ENCODE measurements around the gene PPP6R3. TPM values are rescaled to one million over a fixed set of nuclear protein-coding genes. Genes with fewer than 3 reads are reported as not detected.

Gene PPP6R3
- total RNA-seq, 1 experiment from 2014 or later = 129 TPM

- peak in 1 of 2 experiments; percentile 19 for DNase-seq
- H3K4me1 ChIP-seq (replicated peaks; ENCODE audit: insufficient read depth) = no peaks in the 10 kb centered on the region
- no peak overlapping the region for H2AFZ ChIP-seq
- POLR2A ChIA-PET (ENCODE audit: unreplicated experiment) = no interaction called here
- no peak overlapping the region for H3K27ac ChIP-seq
- no peaks in the 10 kb centered on the region for H3K9me2 ChIP-seq (ENCODE audit: insufficient read depth)
- no peaks in the 10 kb centered on the region for H3F3A ChIP-seq (ENCODE audit: insufficient read depth, low read depth)
- no peak overlapping the region for H3K4me2 ChIP-seq
- CTCF ChIA-PET = no interaction called here
- H4K20me1 ChIP-seq (ENCODE audit: insufficient read depth) = no peaks in the 10 kb centered on the region
- no peaks in the 10 kb centered on the region for H3K79me2 ChIP-seq (ENCODE audit: low read depth)
- no peaks in the 10 kb centered on the region for H3K9me3 ChIP-seq (ENCODE audit: insufficient read depth, low read depth)
- intact Hi-C loops (cut with micrococcal nuclease; ENCODE audit: unreplicated experiment) = no loop called here
- no peak for TF ChIP-seq CTCF (conservative IDR thresholded peaks at IDR 0.05)
- TF ChIP-seq EZH2 (IDR thresholded peaks at IDR 0.05; ENCODE audit: low read depth) = no peak
- no TSS peak for BruUV-seq (replicated peaks)
- peaks cover 91% of the 10 kb centered on the region for H3K27me3 ChIP-seq (ENCODE audit: insufficient read depth, low read depth)
- H3K4me3 ChIP-seq = no peak overlapping the region
- no peaks in the 10 kb centered on the region for H3K36me3 ChIP-seq (ENCODE audit: low read depth)
Observed at GRCh38 chr11:68661697-68662603, 201.4 kb downstream of the PPP6R3 start.

- TF ChIP-seq EZH2 (IDR thresholded peaks at IDR 0.05; ENCODE audit: low read depth) (no peak), CTCF (conservative IDR thresholded peaks at IDR 0.05) (no peak)
- intact Hi-C loops (cut with micrococcal nuclease; ENCODE audit: unreplicated experiment) = no loop called here
- Histone ChIP-seq H3K36me3 (ENCODE audit: low read depth) (no peaks in the 10 kb centered on the region), H4K20me1 (ENCODE audit: insufficient read depth) (no peaks in the 10 kb centered on the region), H3K4me1 (replicated peaks; ENCODE audit: insufficient read depth) (no peaks in the 10 kb centered on the region), H3K4me3 (no peak overlapping the region), H3K9me2 (ENCODE audit: insufficient read depth) (no peaks in the 10 kb centered on the region), H3F3A (ENCODE audit: insufficient read depth, low read depth) (0 out of 2 replicates have a peak, but pooled peaks cover 8% of the 10 kb centered on the region), H2AFZ (no peak overlapping the region), H3K27ac (no peak overlapping the region), H3K9me3 (ENCODE audit: insufficient read depth, low read depth) (no peaks in the 10 kb centered on the region), H3K4me2 (no peak overlapping the region), H3K79me2 (ENCODE audit: low read depth) (no peaks in the 10 kb centered on the region), H3K27me3 (ENCODE audit: insufficient read depth, low read depth) (peaks cover 80% of the 10 kb centered on the region)
- CTCF ChIA-PET = no interaction called here
- POLR2A ChIA-PET (ENCODE audit: unreplicated experiment) = no interaction called here
- DNase-seq = no peak
- BruUV-seq (replicated peaks) = no TSS peak
Observed at GRCh38 chr11:68663482-68664010, 203.0 kb downstream of the PPP6R3 start.

- ChIA-PET POLR2A (ENCODE audit: unreplicated experiment) (no interaction called here), CTCF (no interaction called here)
- TF ChIP-seq EZH2 (IDR thresholded peaks at IDR 0.05; ENCODE audit: low read depth) (no peak), CTCF (conservative IDR thresholded peaks at IDR 0.05) (no peak)
- Histone ChIP-seq H3K36me3 (ENCODE audit: low read depth) (no peaks in the 10 kb centered on the region), H3K27ac (no peak overlapping the region), H3K9me2 (ENCODE audit: insufficient read depth) (no peaks in the 10 kb centered on the region), H3K4me3 (no peak overlapping the region), H3K79me2 (ENCODE audit: low read depth) (no peaks in the 10 kb centered on the region), H3K4me1 (replicated peaks; ENCODE audit: insufficient read depth) (no peaks in the 10 kb centered on the region), H3K4me2 (no peak overlapping the region), H4K20me1 (ENCODE audit: insufficient read depth) (no peaks in the 10 kb centered on the region), H3F3A (ENCODE audit: insufficient read depth, low read depth) (0 out of 2 replicates have a peak, but pooled peaks cover 8% of the 10 kb centered on the region), H3K9me3 (ENCODE audit: insufficient read depth, low read depth) (no peaks in the 10 kb centered on the region), H2AFZ (no peak overlapping the region), H3K27me3 (ENCODE audit: insufficient read depth, low read depth) (peaks cover 74% of the 10 kb centered on the region)
- intact Hi-C loops (cut with micrococcal nuclease; ENCODE audit: unreplicated experiment) = no loop called here
- DNase-seq = peak in 1 of 2 experiments; percentile 16
- BruUV-seq (replicated peaks) = no TSS peak
Observed at GRCh38 chr11:68664141-68664540, 203.6 kb downstream of the PPP6R3 start.
